ENCODE measurements around the gene GPT2. TPM values are rescaled to one million over a fixed set of nuclear protein-coding genes. Genes with fewer than 3 reads are reported as not detected.
"Not testable (repeated sequence)": the region's sequence is repeated elsewhere in the genome, so short reads cannot be mapped to it uniquely, and the experiment has no call there.

Gene GPT2
- total RNA-seq, 1 experiment from 2014 or later: 68.9 TPM

DNA sequence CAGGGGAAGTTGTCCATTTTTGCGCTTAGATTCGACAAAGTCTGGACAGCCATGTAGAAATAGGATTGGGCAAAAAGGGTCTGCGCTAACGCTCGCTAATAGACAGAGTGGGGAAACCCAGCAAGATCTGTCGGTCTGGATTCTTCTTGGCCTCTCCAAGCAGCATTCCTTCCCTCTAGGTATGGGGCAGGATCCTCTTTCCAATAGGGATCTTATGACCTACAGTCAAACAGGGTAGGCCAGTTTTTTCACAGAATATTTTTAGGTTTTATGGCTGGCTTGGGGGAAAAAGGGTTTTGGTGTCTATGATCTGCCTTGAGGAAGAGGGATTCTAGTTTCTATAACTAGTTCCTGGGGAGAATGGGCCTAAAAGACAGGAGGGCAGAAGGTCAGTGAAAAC is 26.0 kb upstream of the GPT2 start:
- H3K27ac Mint-ChIP-seq (ENCODE audit: unreplicated experiment): peak overlapping the region; percentile 34
- CTCF ChIA-PET: interaction anchor here (0.6 to 1.0 kb wide), 5 partner anchors 23 to 51 kb away, joined by 3 to 14 read pairs (median 3); partner anchors contain the start of gene GPT2

DNA sequence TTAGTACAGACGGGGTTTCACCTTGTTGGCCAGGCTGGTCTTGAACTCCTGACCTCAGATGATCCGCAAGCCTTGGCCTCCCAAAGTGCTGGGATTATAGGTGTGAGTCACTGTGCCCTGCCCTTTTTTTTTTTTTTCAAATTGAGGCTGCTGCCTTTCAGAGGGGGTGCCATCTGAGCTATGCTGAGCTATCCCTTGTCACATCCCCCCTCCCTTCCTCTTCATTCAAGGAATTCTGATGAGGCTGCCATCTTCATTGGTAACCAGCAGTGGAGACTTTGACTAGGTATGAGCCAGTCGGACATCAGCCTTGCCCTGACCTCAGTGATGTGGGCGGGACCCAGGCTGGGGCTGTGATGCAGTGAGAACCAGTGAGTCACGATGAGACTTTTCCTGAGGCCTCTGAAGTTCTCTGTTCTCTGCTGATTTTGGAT is 24.4 kb upstream of the GPT2 start:
- H3K27ac Mint-ChIP-seq (ENCODE audit: unreplicated experiment): peak overlapping the region; percentile 67
- BruUV-seq (replicated peaks): no TSS peak

More for the DNA sequence above, 26.0 kb upstream of the GPT2 start:
- intact Hi-C loops (cut with micrococcal nuclease; ENCODE audit: unreplicated experiment): loop anchor here (10.0 kb wide), 1 partner anchor 157 kb away; no protein-coding TSS in a partner anchor
- DNase-seq: no peak
- Mint-ChIP-seq H3K4me1 (ENCODE audit: low read depth, unreplicated experiment) (peaks cover 53% of the 10 kb centered on the region), H3K36me3 (ENCODE audit: insufficient read depth, unreplicated experiment) (peaks cover 12% of the 10 kb centered on the region), H3K9me3 (ENCODE audit: low read depth, unreplicated experiment) (peaks cover 7% of the 10 kb centered on the region), H3K4me3 (ENCODE audit: low read depth, unreplicated experiment) (no peak overlapping the region), H3K27me3 (ENCODE audit: unreplicated experiment) (no peaks in the 10 kb centered on the region)
- BruUV-seq (replicated peaks): no TSS peak
- TF ChIP-seq, protein P1, sequence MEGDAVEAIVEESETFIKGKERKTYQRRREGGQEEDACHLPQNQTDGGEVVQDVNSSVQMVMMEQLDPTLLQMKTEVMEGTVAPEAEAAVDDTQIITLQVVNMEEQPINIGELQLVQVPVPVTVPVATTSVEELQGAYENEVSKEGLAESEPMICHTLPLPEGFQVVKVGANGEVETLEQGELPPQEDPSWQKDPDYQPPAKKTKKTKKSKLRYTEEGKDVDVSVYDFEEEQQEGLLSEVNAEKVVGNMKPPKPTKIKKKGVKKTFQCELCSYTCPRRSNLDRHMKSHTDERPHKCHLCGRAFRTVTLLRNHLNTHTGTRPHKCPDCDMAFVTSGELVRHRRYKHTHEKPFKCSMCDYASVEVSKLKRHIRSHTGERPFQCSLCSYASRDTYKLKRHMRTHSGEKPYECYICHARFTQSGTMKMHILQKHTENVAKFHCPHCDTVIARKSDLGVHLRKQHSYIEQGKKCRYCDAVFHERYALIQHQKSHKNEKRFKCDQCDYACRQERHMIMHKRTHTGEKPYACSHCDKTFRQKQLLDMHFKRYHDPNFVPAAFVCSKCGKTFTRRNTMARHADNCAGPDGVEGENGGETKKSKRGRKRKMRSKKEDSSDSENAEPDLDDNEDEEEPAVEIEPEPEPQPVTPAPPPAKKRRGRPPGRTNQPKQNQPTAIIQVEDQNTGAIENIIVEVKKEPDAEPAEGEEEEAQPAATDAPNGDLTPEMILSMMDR (IDR thresholded peaks at IDR 0.05; ENCODE audit: unreplicated experiment): no peak

DNA sequence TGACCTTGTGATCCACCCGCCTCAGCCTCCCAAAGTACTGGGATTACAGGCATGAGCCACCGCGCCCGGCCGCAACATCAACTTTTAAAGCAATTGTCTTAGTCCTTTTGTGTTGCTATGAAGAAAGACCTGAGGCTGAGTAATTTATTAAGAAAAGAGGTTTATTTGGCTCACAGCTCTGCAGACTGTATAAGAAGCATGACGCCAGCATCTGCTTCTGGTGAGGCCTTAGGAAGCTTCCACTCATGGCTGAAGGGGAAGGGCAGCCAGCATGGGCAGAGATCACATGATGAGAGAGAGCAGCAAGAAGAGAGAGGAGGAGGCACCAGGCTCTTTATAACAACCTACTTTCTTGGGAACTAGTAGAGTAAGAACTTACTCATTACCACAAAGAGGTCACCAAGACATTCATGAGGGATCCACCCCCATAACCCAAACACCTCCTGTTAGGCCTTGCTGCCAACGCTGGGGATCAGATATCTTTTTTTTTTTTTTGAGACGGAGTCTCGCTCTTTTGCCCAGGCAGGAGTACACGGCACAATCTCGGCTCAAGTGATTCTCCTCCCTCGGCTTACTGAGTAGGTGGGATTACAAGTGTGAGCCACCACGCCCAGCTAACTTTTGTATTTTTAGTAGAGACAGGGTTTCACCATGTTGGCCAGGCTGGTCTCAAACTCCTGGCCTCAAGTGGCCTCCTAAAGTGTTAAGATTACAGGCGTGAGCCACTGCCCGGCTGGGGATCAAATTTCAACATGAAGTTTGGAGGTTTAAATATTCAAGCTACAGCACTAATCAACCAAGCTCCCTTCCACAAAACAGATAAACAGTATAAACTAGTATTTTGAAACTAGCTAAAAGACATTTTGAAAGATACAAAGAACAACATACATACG is 21.4 kb upstream of the GPT2 start:
- H3K36me3 Mint-ChIP-seq (ENCODE audit: insufficient read depth, unreplicated experiment): peaks cover 17% of the 10 kb centered on the region
- H3K4me1 Mint-ChIP-seq (ENCODE audit: low read depth, unreplicated experiment): peaks cover 51% of the 10 kb centered on the region
- CTCF ChIA-PET: interaction anchor here (0.8 to 2.7 kb wide), 5 partner anchors 9 to 46 kb away, joined by 3 to 13 read pairs (median 7); partner anchors contain the start of gene GPT2
- no peaks in the 10 kb centered on the region for H3K27me3 Mint-ChIP-seq (ENCODE audit: unreplicated experiment)
- DNase-seq: no peak
- H3K4me3 Mint-ChIP-seq (ENCODE audit: low read depth, unreplicated experiment): peak overlapping the region; percentile 56
- TF ChIP-seq, protein P1 (IDR thresholded peaks at IDR 0.05; ENCODE audit: unreplicated experiment): no peak
- peak overlapping the region; percentile 98 for H3K27ac Mint-ChIP-seq (ENCODE audit: unreplicated experiment)
- peaks cover 7% of the 10 kb centered on the region for H3K9me3 Mint-ChIP-seq (ENCODE audit: low read depth, unreplicated experiment)
- intact Hi-C loops (cut with micrococcal nuclease; ENCODE audit: unreplicated experiment): no loop called here
- BruUV-seq (replicated peaks): no TSS peak

More for the DNA sequence above, 24.4 kb upstream of the GPT2 start:
- Mint-ChIP-seq H3K9me3 (ENCODE audit: low read depth, unreplicated experiment) (peaks cover 7% of the 10 kb centered on the region), H3K36me3 (ENCODE audit: insufficient read depth, unreplicated experiment) (peaks cover 21% of the 10 kb centered on the region), H3K27me3 (ENCODE audit: unreplicated experiment) (no peaks in the 10 kb centered on the region), H3K4me1 (ENCODE audit: low read depth, unreplicated experiment) (peaks cover 57% of the 10 kb centered on the region), H3K4me3 (ENCODE audit: low read depth, unreplicated experiment) (no peak overlapping the region)
- DNase-seq: peak; percentile 84
- intact Hi-C loops (cut with micrococcal nuclease; ENCODE audit: unreplicated experiment): loop anchor here (10.0 kb wide), 1 partner anchor 155 kb away; no protein-coding TSS in a partner anchor
- CTCF ChIA-PET: interaction anchor here (0.6 to 0.7 kb wide), 4 partner anchors 14 to 469 kb away, joined by 3 to 11 read pairs (median 4); partner anchors contain the start of gene C16orf87
- TF ChIP-seq, protein P1 (IDR thresholded peaks at IDR 0.05; ENCODE audit: unreplicated experiment): no peak

DNA sequence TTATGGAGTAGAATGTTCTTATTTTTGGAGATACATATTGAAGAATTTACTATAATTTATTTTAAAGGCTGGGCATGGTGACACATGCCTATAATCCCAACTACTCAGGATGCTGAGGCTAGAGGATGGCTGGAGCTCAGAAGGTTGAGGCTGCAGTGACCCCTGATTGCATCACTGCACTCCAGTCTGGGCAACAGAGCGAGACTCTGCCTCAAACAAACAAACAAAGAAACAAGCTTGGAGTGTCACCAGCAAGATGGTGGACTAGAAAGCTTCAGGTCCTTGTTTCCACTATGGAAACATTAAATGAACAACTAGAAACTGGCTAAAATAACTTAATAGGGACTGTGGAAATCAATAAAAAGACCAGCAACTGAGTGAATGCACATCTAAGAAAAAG is 17.9 kb upstream of the GPT2 start:
- TF ChIP-seq, protein P1 (IDR thresholded peaks at IDR 0.05; ENCODE audit: unreplicated experiment): no peak
- DNase-seq: no peak
- Mint-ChIP-seq H3K27ac (ENCODE audit: unreplicated experiment) (no peak overlapping the region), H3K4me1 (ENCODE audit: low read depth, unreplicated experiment) (peaks cover 42% of the 10 kb centered on the region), H3K9me3 (ENCODE audit: low read depth, unreplicated experiment) (peaks cover 7% of the 10 kb centered on the region), H3K4me3 (ENCODE audit: low read depth, unreplicated experiment) (no peak overlapping the region), H3K27me3 (ENCODE audit: unreplicated experiment) (no peaks in the 10 kb centered on the region), H3K36me3 (ENCODE audit: insufficient read depth, unreplicated experiment) (peaks cover 9% of the 10 kb centered on the region)
- no TSS peak for BruUV-seq (replicated peaks)
- intact Hi-C loops (cut with micrococcal nuclease; ENCODE audit: unreplicated experiment): no loop called here
- CTCF ChIA-PET: interaction anchor here (1.0 to 1.1 kb wide), 2 partner anchors 18 to 25 kb away, joined by 3 to 4 read pairs; partner anchors contain the start of gene GPT2

DNA sequence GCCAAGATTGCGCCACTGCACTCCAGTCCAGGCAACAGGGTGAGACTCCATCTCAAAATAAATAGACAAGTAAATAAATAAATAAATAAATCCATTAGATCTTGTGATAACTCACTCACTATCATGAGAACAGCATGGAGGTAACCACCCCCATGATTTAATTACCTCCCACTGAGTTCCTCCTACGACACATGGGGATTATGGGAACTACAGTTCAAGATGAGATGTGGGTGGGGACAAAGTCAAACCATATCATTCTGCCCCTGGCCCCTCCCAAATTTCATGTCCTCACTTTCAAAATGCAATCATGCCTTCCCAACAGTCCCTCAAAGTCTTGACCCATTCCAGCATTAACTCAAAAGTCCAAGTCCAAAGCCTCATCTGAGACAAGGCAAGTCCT is 16.7 kb upstream of the GPT2 start:
- intact Hi-C loops (cut with micrococcal nuclease; ENCODE audit: unreplicated experiment); H3K27ac Mint-ChIP-seq (ENCODE audit: unreplicated experiment); H3K4me3 Mint-ChIP-seq (ENCODE audit: low read depth, unreplicated experiment); BruUV-seq (replicated peaks); H3K27me3 Mint-ChIP-seq (ENCODE audit: unreplicated experiment); H3K36me3 Mint-ChIP-seq (ENCODE audit: insufficient read depth, unreplicated experiment); H3K9me3 Mint-ChIP-seq (ENCODE audit: low read depth, unreplicated experiment); CTCF ChIA-PET; DNase-seq: not testable (repeated sequence)
- peaks cover 31% of the 10 kb centered on the region for H3K4me1 Mint-ChIP-seq (ENCODE audit: low read depth, unreplicated experiment)

DNA sequence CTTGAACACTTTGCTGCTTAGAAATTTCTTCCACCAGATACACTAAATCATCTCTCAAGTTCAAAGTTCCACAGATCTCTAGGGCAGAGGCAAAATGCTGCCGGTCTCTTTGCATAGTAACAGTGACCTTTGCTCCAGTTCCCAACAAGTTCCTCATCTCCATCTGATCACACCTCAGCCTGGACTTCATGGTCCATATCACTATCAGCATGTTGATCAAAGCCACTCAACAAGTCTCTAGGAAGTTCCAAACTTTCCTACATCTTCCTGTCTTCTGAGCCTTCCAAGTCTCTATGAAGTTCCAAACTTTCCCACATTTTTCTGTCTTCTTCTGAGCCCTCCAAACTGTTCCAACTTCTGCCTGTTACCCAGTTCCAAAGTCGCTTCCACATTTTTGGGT is 15.3 kb upstream of the GPT2 start:
- H3K36me3 Mint-ChIP-seq (ENCODE audit: insufficient read depth, unreplicated experiment); H3K4me3 Mint-ChIP-seq (ENCODE audit: low read depth, unreplicated experiment); H3K27ac Mint-ChIP-seq (ENCODE audit: unreplicated experiment); BruUV-seq (replicated peaks); CTCF ChIA-PET; H3K27me3 Mint-ChIP-seq (ENCODE audit: unreplicated experiment); DNase-seq; intact Hi-C loops (cut with micrococcal nuclease; ENCODE audit: unreplicated experiment); H3K9me3 Mint-ChIP-seq (ENCODE audit: low read depth, unreplicated experiment): not testable (repeated sequence)
- peaks cover 18% of the 10 kb centered on the region for H3K4me1 Mint-ChIP-seq (ENCODE audit: low read depth, unreplicated experiment)
